SK-N-MC (cell line): ENCODE measurements around the gene S100PBP.

Experiments used
- EZH2 ChIP-seq: fragments of 200-600 bp; sonication (generic); IDR thresholded peaks from one replicate; pipeline ENCODE4 v1.6.1; 2017; ENCODE audit warnings: antibody characterized with exemption
- FOXP2 ChIP-seq: optimal IDR thresholded peaks from 2 replicates; pipeline ENCODE3; 2011; ENCODE audit warnings: mild to moderate bottlenecking, moderate library complexity; ENCODE audit not compliant: insufficient read depth; ENCODE audit errors: extremely low read length, control extremely low read depth
- POLR2AphosphoS5 ChIP-seq: IDR thresholded peaks from 2 replicates; pipeline ENCODE4 v1.6.1; 2012; ENCODE audit warnings: mild to moderate bottlenecking, low read depth, low read length, borderline replicate concordance

- no peak for TF ChIP-seq EZH2
- TF ChIP-seq POLR2AphosphoS5, result no peak
- no peak for TF ChIP-seq FOXP2
Measured at GRCh38 chr1:32878637-32879041, 61.2 kb downstream of the S100PBP start.
